Measurements from ENCODE around the gene CAPN13. TPM values are rescaled to one million over a fixed set of nuclear protein-coding genes. Genes with fewer than 3 reads are reported as not detected.

The CAPN13 gene
- total RNA-seq, 1 experiment from 2014 or later: 0.10 TPM

GRCh38 chr2:30786923-30787685 is 20.1 kb downstream of the CAPN13 start:
- no peak for DNase-seq (ENCODE audit: low spot score)

DNA sequence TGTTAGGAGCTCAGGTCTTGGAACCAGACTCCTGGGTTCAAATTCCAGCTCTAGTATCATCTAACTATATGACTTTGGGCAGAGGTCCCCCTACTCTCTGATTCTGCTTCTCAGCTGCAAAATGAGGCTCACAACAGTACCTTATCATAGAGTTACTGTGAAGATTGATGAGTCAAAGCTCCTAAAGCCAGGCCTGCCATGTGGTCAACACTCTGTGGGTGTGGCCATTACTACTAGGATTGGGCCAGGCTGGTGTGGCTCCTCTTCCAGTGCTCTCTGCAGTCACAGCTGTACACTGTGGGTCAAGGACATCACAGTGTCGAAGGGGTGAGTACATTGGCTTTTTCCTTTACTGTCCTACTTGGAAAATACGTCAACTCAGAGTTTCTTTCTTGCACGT is 22.6 kb downstream of the CAPN13 start:
- no peak for DNase-seq (ENCODE audit: low spot score)

GRCh38 chr2:30781961-30782533 is 25.2 kb downstream of the CAPN13 start:
- DNase-seq (ENCODE audit: low spot score): no peak

DNA sequence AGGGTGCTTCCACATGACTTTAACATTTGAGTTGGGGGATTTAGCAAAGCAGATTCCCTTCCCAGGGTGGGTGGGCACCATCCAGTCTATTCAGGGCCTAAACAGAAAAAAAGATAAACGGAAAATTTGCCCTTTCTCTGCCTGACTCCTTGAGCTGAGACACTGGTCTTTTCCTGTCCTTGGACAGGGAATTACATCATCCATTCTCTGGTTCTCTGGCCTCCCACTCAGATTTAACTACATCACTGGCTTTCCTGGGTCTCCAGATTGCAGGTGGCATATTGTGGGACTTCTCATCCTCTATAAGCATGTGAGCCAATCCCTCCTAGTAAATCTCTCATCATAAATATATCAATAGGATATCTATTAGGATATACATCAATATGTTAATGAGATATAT is 25.8 kb downstream of the CAPN13 start:
- DNase-seq (ENCODE audit: low spot score): no peak

DNA sequence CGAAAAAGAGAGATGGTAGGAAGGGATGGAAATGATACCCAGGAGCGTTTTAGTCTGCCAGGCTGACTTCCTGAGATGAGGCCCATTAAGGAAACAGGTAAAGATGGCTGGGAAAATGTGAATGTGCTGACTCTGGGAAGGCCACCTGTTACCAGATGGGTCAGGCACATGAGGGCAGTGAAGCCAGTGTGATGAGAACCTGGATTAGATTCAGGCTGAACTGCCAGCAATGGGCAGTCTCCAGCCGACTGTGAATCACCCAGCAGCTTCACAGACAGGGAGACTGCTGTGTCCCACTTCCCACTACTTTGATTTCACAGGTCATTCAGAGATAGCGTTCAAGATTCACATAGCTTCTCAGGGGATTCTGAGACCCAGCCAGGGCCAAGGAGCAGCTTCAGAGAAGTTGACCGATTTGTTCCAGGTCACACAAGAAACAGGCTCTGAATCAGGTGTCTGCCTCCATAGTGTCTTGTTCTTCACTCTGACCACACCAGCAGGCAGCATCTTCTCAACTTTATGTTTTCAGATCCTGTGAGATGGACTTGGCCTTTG is 26.4 kb downstream of the CAPN13 start:
- DNase-seq (ENCODE audit: low spot score): no peak

DNA sequence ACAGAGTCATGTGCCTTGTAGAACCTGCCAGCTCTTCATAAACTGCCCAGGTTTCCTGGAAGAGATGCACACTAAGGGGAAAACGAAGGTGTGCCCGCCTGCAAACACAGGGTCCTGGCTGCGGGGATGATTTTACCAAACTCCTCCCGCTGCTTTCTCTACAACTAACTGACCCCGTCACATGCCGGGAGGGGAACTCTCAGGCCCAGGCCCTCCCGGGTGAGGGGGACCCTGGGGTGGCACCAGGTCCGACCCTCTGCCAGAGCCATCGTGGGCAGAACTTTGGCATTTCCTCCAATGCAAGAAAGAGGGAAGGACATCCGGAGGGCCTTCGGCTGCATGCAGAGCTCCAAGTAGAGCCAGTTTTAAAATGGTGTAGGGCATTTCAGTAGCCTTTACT is 28.6 kb downstream of the CAPN13 start:
- DNase-seq (ENCODE audit: low spot score): no peak

DNA sequence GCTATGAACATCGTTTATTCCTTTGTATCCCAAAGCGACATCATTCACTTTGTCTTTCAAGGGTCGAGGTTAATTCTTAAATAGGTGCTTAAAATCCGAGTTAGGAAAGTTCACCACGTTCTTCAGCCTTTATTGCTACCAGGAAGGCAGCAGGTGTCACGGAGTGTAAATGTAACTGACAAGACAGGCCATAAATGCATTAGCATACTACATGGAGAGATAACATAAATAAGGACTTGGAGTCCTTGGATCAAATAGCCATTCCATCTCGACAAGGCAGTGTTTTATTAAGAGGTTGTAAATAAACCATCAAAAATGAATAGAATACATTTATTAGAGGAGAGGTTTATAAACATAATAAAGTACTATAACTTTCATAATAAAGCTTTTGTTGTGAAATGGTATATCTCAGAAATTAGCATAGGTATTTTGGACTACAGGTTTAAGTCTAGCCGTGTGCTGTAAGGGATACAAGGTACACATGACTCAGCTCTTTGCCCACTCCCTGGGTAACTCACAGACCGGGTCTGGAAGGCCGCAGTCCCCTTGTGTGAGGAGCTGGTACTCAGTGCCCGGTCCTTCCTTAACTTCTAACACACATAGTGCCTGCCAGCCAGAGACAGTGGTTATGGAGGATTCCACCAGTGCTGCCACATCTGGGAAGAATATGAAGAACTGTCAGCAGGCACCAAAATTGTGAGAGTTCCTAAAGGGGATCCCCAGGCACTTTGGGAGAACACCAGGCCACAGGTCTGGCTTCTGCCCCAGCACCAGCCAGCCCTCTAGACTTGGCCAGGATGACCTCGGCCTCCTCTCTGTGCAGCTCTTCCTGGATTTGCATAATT is 29.4 kb downstream of the CAPN13 start:
- DNase-seq (ENCODE audit: low spot score): no peak

GRCh38 chr2:30776831-30777635 is 30.2 kb downstream of the CAPN13 start:
- DNase-seq (ENCODE audit: low spot score): no peak

DNA sequence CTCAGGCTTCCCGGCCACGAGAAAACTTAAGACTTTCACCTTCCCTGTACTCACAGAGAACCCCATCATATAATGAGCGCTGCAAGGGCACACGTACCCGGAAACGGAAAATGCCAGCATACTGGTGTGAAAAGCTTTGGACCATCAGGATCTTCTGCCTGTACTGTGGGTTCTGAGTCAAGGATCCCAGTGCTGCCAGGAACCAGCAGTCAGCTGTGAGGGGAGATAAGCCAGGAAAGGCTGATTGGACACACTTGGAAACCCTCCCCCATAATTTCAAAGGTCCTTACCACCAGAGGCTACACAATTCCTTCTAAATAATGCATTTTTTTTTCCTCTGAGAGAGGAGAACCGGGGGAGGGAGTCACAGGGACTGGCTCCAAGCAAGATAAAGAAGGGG is 31.4 kb downstream of the CAPN13 start:
- DNase-seq (ENCODE audit: low spot score): peak; percentile 6

DNA sequence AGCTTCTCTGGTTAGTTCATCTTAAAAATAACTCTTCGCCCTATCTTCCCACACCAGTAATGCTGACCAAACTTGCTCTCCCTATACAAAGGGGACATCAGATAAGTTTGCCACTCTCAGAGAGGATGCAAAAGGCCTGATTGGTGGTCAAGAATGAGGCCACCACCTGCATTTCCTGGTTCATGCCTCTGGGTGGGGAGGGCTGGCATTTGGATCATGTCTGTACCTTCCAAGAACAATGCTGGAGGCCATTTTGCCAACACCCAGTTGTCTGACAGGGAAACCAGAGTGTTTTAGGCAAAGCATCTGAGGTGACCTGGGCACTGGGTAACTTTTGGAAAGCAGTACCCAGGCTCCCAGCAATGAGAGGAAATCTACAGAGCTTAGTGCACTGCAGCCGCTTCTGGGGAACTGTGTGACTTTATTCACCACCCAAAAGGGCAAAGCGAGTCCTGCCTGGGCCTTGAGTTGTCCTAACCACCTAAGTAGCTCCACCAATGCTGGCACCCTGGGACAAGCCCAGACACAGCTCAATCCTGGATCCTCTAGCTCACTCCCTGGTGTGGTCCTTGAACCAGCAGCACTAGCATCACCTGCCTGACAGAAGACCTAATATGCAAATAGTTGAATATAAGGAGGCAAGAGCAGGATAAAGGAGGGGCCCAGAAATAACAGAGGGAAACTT is 35.1 kb downstream of the CAPN13 start:
- no peak for DNase-seq (ENCODE audit: low spot score)

- no peak for DNase-seq (ENCODE audit: low spot score)
Observed at GRCh38 chr2:30770816-30771576, 36.2 kb downstream of the CAPN13 start.

- no peak for DNase-seq (ENCODE audit: low spot score)
Observed at GRCh38 chr2:30769891-30770462, 37.3 kb downstream of the CAPN13 start.

DNA sequence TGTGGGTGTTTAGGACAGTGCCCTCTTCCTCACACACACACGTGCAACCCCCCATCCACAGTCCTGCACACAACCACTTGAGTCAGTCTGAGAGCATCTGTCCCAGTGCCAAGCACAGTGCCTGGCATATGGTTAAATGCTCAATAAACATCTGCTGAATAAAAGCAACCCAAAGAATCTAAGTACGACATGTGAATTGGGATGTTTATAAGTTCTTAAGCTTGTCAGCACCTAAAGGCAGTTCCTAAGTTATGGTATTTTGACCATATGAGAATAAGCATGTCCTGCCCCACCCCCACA is 37.8 kb downstream of the CAPN13 start:
- no peak for DNase-seq (ENCODE audit: low spot score)

GRCh38 chr2:30768708-30769480 is 38.4 kb downstream of the CAPN13 start:
- no peak for DNase-seq (ENCODE audit: low spot score)

DNA sequence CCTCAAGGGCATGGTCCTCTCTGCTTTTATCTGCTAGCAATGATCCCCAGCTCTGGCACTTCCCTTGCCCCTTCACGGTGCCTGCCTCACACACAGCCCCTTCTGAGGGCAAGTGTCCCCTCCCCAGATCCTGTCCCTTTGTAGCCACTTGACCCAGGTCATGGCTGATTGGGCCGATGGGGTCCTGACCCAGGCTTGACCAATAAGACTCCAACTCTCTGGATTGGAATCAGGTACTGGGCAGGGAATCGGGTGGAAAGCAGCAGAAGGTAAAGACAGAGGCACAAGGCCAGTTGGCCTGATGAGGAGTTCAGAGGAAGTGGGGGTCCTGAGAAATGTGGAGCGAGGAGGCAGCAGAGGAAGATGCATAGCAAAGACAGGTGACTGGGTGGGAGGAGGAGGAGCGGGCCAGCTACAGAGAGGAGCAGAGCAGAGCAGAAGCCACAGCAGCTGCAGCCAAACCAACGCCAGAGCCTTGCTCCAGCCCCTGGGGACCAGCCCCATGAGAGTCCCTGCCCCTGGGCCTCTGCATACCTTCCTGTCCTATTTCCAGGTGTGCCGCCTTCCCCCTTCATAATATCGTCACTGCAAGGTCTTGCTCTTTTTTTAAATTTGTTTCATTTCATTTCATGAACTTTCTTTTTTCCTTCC is 39.1 kb downstream of the CAPN13 start:
- DNase-seq (ENCODE audit: low spot score): no peak

DNA sequence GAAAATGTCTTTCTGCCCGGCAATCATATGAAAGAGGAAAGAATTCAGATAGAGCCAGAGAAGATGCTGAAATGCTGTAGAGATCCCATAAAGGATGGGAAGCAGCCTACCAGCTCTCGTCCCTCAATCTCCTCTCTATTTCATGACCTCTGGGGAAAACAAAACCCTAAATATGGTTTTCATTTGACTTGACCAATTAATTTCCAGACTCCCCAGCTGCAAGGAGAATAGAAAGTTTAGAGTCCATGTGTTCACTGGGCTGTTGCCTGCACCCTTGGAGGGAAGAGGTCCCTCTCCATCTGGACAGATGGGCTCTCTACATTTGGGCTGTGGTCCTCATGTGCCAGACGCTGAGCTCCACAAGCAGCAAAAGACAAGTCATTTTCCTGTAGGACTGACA is 40.6 kb downstream of the CAPN13 start:
- DNase-seq (ENCODE audit: low spot score): no peak

DNA sequence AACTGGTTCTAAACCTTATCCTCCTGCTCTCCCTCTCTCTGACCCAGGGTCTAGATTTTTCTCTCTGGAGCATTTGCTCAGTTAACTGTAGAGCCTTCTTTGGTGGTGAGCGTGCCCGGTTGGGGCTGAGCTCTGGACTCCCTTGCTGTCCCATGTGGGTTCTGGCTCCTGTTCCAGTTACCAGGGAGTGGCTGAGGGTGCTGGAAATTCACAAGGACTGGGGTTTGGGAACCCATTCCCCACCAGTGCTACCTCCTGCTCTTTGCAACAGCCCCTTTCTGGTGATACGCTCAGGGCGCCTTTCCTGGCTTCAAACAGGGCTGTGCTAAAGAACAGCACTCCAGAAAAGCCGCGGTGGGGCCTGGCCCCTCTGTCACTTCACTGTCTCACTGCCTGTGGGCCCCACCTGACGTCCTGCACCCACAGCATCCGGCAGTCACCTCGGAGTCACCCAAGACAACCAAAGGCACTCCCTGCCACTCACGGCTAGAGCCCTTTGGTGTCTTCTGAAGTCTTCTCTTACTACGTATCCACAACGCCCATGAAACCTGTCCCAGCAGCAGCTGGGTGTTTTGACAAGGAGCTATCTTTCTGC is 41.3 kb downstream of the CAPN13 start:
- DNase-seq (ENCODE audit: low spot score): no peak

- no peak for DNase-seq (ENCODE audit: low spot score)
Observed at GRCh38 chr2:30765191-30765590, 42.1 kb downstream of the CAPN13 start.
